Neural progenitor cell (in vitro differentiated cells): ENCODE measurements around the gene ALKAL2.

Source experiments
- CTCF ChIP-seq: fragments of 200-600 bp; sonication (generic); IDR thresholded peaks from 2 replicates; pipeline ENCODE4 v1.5.1; 2017; ENCODE audit warnings: antibody characterized with exemption, mild to moderate bottlenecking
- EZH2phosphoT487 ChIP-seq: fragments of 200-600 bp; sonication (generic); IDR thresholded peaks from 2 replicates; pipeline ENCODE4 v1.6.1; 2017; ENCODE audit warnings: antibody characterized with exemption

GRCh38 chr2:328761-329160, 40.9 kb upstream of the ALKAL2 start:
- no peak for TF ChIP-seq EZH2phosphoT487
- no peak for TF ChIP-seq CTCF
